GM10266 (cell line): ENCODE results near the gene RASSF3.

ENCODE experiments used
- DNase-seq: peaks from one replicate; pipeline ENCODE4 v3.0.0; 2012; ENCODE audit errors: extremely low spot score
- CTCF ChIP-seq: IDR thresholded peaks from 2 replicates; pipeline ENCODE4 v1.5.1; 2012; ENCODE audit warnings: mild to moderate bottlenecking, low read depth; ENCODE audit not compliant: control insufficient read depth, insufficient read depth; ENCODE audit errors: missing control alignments

Gene RASSF3

GRCh38 chr12:64739778-64740177 is 129.5 kb downstream of the RASSF3 start:
- DNase-seq: no peak
- TF ChIP-seq CTCF: no peak

GRCh38 chr12:64740646-64741045 is 130.4 kb downstream of the RASSF3 start:
- no peak for DNase-seq
- no peak for TF ChIP-seq CTCF

GRCh38 chr12:64742416-64742815 is 132.1 kb downstream of the RASSF3 start:
- no peak for DNase-seq
- no peak for TF ChIP-seq CTCF

- no peak for DNase-seq
- TF ChIP-seq CTCF: no peak
Observed at GRCh38 chr12:64743206-64743605, 132.9 kb downstream of the RASSF3 start.

GRCh38 chr12:64744422-64745258 is 134.3 kb downstream of the RASSF3 start:
- DNase-seq: no peak
- TF ChIP-seq CTCF: no peak

- TF ChIP-seq CTCF: no peak
- no peak for DNase-seq
Observed at GRCh38 chr12:64745259-64745807, 135.0 kb downstream of the RASSF3 start.

GRCh38 chr12:64745980-64746379 is 135.7 kb downstream of the RASSF3 start:
- TF ChIP-seq CTCF: no peak
- no peak for DNase-seq
